Iris pigment epithelial cell (primary cell): ENCODE results near the gene RGS13.

Experiments
- DNase-seq: peaks from one replicate; pipeline ENCODE4 v3.0.0-alpha.2; 2011; ENCODE audit warnings: low read depth

RGS13 gene

GRCh38 chr1:192626366-192627179 is 9.4 kb upstream of the RGS13 start:
- no peak for DNase-seq

DNA sequence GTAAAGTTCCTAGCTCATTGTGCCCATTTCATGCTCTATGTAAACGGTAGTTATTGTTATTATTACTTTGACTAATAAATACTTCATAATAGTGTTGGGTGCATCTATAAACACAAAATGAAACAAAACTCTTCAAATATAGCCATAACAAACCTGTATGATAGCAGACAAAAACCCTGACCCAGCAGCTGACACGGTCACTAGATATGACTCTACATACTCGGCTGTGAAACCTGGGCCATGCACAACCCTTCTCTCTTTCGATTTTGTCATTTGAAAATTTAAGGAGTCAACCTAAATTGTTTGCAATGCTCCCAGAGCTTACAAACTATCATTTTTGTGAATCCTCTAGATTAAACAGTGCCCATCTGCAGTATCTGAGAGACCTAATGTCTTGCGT is 8.0 kb upstream of the RGS13 start:
- DNase-seq, result no peak

DNA sequence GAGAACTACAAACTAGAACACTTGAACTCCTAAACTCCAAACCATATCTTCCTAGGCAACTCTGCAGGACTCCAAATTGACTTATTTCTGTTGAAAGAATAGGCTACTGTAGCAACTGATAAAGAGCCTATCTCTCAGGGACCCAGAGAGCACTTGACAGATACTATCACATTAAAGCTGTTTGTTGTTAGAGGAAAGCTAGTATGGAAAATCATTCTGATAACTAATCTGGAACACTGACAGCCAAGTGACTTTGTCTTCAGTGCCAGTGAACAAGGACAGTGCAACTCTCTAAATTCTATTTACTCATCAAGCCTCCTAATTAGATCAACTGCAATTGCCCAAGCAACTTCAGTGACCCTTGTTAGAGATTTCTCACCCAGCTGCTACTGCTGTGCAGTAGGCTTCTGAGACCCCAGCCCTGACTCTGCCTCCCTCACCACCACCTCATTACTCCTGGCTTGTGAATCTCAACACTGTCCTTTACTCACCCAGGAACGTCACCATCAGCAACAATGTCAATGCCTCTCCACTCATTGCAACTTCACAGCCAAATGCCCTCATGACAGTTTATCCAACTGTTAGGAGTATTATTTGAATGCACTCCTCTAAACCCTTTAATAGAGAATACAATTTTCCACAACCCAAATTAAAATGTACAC is 7.4 kb upstream of the RGS13 start:
- no peak for DNase-seq

- DNase-seq, result no peak
Measured at GRCh38 chr1:192629612-192630011, 6.3 kb upstream of the RGS13 start.

- DNase-seq, result no peak
Measured at GRCh38 chr1:192630521-192631287, 5.2 kb upstream of the RGS13 start.

DNA sequence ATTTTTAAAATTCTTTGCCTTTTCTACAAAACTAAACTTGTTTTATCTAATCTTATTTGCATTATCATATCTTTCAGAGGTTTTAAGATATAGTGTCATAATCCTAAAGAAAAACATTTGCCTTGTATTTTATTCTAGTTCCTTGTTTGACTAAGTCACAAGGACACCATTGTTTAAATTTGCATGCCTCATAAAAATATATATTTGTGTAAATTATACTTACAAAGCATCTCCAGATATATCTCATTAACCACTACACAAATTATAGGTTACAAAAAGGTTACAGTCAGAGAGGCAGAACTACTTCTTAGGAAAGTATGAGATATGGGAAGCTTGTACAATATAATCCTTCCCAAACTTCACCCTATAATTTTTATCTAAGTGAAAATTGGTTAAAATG is 4.2 kb upstream of the RGS13 start:
- no peak for DNase-seq

- DNase-seq, result peak; percentile 60
Measured at GRCh38 chr1:192632188-192632587, 3.8 kb upstream of the RGS13 start.

DNA sequence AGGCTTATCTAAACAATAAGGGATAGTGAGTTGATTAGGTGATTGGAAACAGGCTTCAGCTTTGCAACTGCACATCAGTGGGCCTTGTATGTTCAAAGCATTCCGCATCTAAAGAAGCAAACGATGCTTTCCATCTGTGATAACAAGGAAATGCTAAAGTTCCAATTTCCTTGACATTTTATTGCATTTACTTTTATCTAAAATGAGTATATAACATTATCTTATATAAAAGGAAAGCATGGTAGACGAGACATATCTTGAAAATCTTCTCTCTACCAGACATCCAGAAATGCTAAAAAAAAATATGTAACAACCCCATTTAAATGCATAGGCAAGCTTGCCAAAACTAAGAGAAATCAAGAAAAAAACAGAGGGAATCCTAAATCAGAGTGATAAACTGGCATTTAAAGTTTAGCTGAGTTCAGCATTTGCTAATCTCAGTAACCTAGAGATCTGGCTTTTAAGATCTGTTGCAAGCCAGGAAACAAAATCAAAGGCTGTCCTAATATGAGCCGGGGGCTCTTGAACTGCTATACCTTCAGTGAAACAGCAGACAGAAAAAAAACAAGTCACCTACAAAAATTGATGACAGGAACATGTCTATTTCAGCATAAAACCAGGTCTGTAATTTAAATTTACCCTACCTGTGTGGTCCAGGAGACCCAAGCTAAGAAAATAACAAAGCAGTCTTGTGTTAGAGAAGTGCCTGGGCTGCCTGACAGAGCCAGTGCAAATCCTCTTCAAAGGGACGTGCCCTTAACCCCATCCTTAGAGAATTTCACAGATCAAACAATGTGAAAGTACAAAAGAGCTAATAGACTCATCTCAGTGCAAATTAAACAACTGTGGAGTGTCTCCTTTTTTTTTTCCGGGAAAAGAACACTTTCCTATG is 3.1 kb upstream of the RGS13 start:
- DNase-seq, result no peak

DNA sequence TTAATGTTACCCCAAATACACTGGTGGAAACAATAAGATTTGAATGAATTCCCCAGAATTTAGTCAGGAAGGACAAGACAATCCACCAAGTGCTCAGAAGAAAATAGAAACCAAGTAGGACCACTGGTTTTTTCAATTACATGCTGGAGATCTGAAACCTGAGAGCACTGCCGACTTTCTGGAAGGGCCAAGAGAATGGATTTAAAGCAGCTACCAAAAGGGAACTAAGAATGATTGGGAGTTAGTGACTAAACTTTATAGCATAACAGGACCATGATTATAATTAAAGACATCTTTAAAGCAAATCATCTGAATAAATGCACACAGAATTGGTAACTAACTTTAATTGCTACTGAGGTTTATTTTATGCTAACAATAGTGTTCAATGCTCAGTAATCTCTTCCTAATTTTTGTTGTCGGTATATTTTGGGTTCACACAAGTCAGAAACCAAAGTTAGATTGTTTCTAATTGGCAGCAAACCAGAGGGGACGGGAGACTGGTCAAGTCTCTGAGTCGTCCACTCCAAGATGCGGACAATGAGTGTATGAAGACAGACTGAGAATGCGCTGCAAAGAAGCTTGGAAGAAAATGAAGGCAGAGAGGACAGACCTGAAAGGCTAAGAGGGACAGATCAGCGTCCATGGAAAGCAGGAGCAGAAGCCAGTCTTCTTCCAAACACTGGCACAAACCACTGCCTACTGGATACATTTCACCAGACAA is 2.3 kb upstream of the RGS13 start:
- peak; percentile 12 for DNase-seq

DNA sequence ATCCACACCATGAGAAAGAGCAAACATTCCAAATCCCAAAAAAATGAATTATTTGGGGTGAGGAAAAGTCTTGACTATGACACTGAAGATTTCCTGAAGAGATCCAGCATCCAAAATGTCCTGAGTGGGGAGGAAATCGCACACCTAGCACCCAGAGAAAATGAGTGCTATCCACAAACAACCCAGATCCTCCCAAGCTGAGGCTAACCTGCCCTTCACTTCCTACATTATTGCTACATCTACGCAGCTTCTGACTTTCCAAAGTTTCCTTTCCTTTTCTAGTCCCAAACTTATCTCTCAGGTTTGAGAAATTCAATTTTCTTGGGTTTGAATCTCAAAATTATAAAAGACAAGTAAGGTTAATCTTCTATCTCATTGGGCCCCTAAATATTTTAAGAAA is 906 bp upstream of the RGS13 start:
- no peak for DNase-seq

DNA sequence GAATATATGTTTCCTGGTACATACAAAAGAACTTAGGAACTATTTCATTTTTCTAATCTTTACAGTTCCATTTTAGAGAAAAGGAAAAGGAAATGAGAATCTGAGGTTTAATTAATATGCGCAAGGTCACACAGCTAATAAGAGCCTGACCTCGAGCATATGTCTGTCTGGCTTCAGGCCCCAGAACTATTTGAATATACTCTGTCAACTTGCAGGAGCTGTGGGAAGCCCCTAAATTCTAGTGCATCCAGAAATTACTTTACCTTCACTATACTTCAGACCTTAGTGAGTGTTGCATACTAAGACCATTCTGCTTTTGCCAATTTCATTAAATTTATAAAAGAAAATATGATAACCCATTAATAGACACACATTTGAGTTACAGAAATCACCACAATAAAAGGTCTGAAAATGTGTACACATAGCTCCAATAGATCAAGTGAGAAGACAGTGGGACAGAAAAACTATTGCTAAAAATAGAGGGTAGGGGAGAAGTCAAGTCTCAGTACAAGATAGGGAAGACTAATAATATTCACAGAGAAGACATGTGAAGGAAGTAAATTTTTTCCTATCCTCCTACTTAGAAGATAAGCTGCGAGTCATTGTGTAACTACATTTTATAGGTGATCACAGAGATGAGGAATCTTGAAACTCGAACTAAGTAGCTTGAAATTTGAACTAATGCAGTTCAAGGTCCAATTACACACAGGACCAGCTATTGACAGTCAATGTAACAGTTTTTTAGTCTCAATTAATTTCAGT is 3.8 kb downstream of the RGS13 start:
- DNase-seq, result peak; percentile 93

DNA sequence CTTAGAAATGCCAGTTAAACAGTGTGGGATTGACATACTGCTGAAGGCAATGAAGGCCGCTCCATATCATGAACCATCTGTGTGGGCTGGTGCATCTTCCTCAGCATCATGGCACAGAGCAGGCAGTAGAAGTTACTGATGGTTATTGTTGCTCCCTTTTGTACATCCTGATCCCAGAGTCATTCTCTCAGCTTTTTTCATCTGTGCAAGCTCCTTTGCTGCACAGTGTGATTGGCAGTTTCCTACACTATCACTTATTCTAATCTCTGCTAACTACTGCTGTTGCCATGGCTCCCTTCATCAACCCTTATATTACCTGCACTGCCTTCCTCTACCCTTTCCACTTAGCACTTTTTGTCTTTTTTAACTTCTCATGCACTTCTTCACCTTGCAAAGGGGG is 16.2 kb downstream of the RGS13 start:
- no peak for DNase-seq

GRCh38 chr1:192654120-192654519 is 18.2 kb downstream of the RGS13 start:
- DNase-seq, result no peak

DNA sequence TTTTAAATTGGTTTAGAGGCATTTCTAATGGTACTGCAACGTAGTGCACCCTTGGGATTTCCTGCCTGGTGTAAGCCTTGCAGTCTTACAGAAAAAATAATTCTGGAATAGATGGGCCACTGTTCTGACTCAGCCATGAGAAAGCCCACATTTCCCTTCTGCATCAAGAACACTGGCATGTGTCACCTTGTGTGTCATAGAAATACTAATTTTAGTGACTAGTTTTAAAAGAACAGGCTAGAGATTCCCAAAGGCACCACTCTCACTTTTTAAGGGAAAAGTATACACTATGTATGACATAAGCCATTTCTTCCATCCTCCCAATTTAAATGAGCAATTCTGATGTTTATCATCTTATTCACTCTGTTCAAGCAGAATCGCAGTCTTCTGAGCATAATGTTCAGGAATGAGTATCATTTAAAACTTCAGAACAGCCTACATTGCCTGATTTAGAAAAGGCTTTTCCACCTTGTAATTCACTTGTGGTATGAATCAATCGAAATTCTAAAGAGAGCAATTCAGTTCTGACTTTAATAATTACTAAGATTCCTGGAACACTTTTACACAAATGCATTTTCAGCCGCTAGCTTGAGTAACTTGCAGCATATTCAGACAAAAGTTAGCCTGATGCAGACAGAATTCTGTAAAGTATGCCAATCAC is 18.8 kb downstream of the RGS13 start:
- peak; percentile 50 for DNase-seq

DNA sequence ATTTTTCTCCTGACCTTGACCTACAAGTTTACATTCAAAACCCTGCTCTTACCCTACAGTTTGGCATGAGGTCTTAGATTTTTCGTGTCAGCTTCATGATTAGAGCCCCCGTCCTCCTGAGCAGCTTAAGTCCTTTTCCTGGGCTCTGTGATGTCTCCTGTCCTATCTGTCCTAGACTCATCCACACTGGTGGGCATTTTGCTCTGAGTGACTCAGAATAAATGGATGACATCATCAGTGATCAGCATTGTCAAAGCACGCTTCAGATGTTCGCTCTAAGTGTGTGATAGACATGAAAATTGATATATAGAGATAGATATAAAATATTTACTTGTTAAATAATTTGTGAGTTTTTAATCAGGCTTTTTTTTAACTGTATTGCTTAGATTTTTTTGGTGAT is 21.8 kb downstream of the RGS13 start:
- no peak for DNase-seq

GRCh38 chr1:192658255-192658654 is 22.3 kb downstream of the RGS13 start:
- no peak for DNase-seq

DNA sequence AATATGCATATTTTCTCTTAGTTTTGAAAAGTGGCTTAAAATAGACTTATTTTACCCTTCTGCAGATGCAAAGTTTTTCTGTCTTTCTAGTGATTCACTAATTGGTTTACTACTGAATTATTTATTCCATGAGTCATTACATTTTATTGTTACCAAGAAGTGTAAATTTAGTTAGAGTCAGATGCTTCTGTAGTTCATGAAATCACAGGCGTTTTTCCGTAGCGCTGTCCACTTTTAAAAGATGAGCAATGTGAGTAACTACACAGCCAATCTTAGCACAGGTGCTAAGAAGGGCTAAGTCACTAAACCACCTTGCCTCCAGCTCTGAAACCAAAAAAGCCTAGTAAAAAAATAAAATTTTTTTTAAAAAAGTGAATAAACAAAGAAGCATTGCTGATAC is 24.7 kb downstream of the RGS13 start:
- DNase-seq, result no peak

- DNase-seq, result peak; percentile 21
Measured at GRCh38 chr1:192668409-192668983, 32.5 kb downstream of the RGS13 start.

- no peak for DNase-seq
Measured at GRCh38 chr1:192669174-192669573, 33.2 kb downstream of the RGS13 start.

DNA sequence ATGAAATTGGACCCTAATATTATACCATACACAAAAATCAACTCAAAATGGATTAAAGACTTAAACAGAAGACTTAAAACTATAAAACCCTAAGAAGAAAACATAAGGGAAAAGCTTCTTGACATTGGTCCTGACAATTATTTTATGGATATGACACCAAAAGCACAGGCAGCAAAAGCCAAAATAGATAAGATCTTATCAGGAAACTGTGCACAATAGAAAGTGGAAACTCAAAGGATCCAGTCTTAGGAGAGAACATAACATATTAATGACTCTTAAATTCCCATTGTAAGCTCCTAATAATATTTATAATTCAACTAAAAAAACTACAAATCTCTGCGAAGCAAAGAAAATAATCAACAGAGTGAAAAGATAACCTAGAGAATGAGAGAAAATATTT is 39.8 kb downstream of the RGS13 start:
- no peak for DNase-seq
